HG03039 (cell line): ENCODE measurements around the gene PRXL2C.

ENCODE experiments used
- ATAC-seq: cut with Tn5 transposase; IDR thresholded peaks from one replicate; pipeline ENCODE4 v1.9.1; 2021; ENCODE audit warnings: mild to moderate bottlenecking, moderate library complexity; ENCODE audit not compliant: unreplicated experiment

PRXL2C gene

GRCh38 chr9:96612966-96613589 lies 42.0 kb downstream of the PRXL2C start:
- ATAC-seq, result no peak

- ATAC-seq, result no peak
Observed at GRCh38 chr9:96612105-96612965, 42.8 kb downstream of the PRXL2C start.

GRCh38 chr9:96611302-96611701 lies 43.8 kb downstream of the PRXL2C start:
- ATAC-seq, result no peak

GRCh38 chr9:96609732-96610131 lies 45.4 kb downstream of the PRXL2C start:
- ATAC-seq, result no peak

- no peak for ATAC-seq
Observed at GRCh38 chr9:96607971-96608370, 47.1 kb downstream of the PRXL2C start.

- no peak for ATAC-seq
Observed at GRCh38 chr9:96605328-96605727, 49.8 kb downstream of the PRXL2C start.

- no peak for ATAC-seq
Observed at GRCh38 chr9:96604004-96604319, 51.2 kb downstream of the PRXL2C start.

- ATAC-seq, result no peak
Observed at GRCh38 chr9:96603305-96604003, 51.7 kb downstream of the PRXL2C start.

- no peak for ATAC-seq
Observed at GRCh38 chr9:96599298-96599697, 55.8 kb downstream of the PRXL2C start.

GRCh38 chr9:96596601-96597111 lies 58.5 kb downstream of the PRXL2C start:
- no peak for ATAC-seq
